Lower leg skin (tissue), 4 donors: ENCODE results near the gene CEP250. TPM values are rescaled to one million over a fixed set of nuclear protein-coding genes. Genes with fewer than 3 reads are reported as not detected.

Experiments
- DNase-seq, 2 donors: peaks; one replicate each; pipeline ENCODE4 v3.0.0-alpha.2; 2019; ENCODE audit warnings: low spot score in 2 of 2
- H3K4me3 ChIP-seq: fragments of 200-600 bp; sonication (generic); 2 replicates; pipeline ENCODE4 v1.5.1; 2017; ENCODE audit warnings: mild to moderate bottlenecking, low read depth; ENCODE audit not compliant: poor library complexity, severe bottlenecking
- POLR2A ChIP-seq, 2 donors: fragments of 450-650 bp; IDR thresholded peaks; one replicate each; pipeline ENCODE4 v1.6.1; 2016 to 2017; ENCODE audit warnings: antibody characterized with exemption in 2 of 2, mild to moderate bottlenecking in 1 of 2, moderate library complexity in 1 of 2
- WGBS, 2 donors: methylation state at CpG; one replicate each; pipeline ENCODE4 v1.1.5; 2018; 5-methylcytosine and 5-hydroxymethylcytosine counted together
- intact Hi-C: fragments of 100-400 bp; cut with DNase I; formaldehyde crosslinking; loops from one replicate; pipeline ENCODE4 v1.15.0; 2023; ENCODE audit warnings: low total_unique reads
- total RNA-seq, 4 donors: library from RNA; depleted of rRNA; stranded (reverse); fragments of >200 nt; gene quantifications; one replicate each; pipeline ENCODE4 v1.1.0, GENCODE V29; 2016
- TF ChIP-seq, protein P1 (sequence below), 3 donors: fragments of 450-650 bp; IDR thresholded peaks; one replicate each; pipeline ENCODE4 v1.5.1; 2016; ENCODE audit warnings: antibody characterized with exemption in 3 of 3, mild to moderate bottlenecking in 3 of 3, moderate library complexity in 2 of 3

Gene CEP250
- total RNA-seq, 4 donors from 2014 or later, result 17.9 to 49.5 (median 28.9) TPM

DNA sequence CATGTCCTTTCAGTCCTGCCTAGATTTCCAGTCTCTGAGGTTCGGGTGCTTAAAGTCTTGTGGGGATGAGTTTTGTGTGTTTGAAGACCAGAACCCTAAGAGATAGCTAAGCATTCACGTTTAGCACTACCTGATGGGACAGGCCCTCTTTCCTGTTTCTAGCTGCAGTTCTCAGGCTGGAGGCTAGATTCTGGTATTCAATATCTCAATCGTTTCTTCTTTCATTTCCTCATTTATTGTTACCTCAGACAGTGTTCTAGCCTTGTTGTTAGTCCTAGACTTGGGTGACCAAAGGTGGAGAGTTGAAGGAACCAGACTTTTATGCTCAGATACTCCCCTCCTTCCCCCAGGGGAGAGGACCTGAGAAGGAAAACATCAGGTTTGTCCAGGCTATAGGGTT, 16.8 kb downstream of the CEP250 start:
- no peak for TF ChIP-seq POLR2A (IDR thresholded peaks at IDR 0.05)
- DNase-seq, result no peak
- no peak overlapping the region for H3K4me3 ChIP-seq
- intact Hi-C loops, result no loop called here
- 87 to 91% methylated on average over 3 of the region's 3 CpGs for WGBS, 2 donors

DNA sequence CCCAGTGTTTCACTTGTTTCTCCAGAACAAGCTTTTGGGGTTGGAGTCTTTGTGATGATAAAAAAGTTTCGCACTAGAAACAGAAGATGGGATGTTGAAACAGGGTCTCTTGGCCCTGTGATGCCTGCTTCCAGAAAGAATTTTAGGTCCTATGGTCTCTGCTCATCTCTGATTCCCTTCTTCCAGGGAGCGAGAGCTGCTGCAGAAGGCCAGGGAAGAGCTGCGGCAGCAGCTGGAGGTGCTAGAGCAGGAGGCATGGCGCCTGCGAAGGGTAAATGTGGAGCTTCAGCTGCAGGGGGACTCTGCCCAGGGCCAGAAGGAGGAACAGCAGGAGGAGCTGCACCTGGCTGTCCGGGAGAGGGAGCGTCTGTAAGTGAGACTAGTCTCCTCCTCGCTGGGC, 18.3 kb downstream of the CEP250 start:
- intact Hi-C loops, result no loop called here
- 90 to 91% methylated on average over 8 of the region's 8 CpGs for WGBS, 2 donors
- TF ChIP-seq, protein P1, sequence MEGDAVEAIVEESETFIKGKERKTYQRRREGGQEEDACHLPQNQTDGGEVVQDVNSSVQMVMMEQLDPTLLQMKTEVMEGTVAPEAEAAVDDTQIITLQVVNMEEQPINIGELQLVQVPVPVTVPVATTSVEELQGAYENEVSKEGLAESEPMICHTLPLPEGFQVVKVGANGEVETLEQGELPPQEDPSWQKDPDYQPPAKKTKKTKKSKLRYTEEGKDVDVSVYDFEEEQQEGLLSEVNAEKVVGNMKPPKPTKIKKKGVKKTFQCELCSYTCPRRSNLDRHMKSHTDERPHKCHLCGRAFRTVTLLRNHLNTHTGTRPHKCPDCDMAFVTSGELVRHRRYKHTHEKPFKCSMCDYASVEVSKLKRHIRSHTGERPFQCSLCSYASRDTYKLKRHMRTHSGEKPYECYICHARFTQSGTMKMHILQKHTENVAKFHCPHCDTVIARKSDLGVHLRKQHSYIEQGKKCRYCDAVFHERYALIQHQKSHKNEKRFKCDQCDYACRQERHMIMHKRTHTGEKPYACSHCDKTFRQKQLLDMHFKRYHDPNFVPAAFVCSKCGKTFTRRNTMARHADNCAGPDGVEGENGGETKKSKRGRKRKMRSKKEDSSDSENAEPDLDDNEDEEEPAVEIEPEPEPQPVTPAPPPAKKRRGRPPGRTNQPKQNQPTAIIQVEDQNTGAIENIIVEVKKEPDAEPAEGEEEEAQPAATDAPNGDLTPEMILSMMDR (IDR thresholded peaks at IDR 0.05), result no peak
- no peak for TF ChIP-seq POLR2A (IDR thresholded peaks at IDR 0.05)

GRCh38 chr20:35474303-35474871, 19.0 kb downstream of the CEP250 start:
- no peak overlapping the region for H3K4me3 ChIP-seq
- intact Hi-C loops, result no loop called here
- 97 to 99% methylated on average over 2 of the region's 2 CpGs for WGBS, 2 donors
- no peak for DNase-seq
- no peak for TF ChIP-seq POLR2A (IDR thresholded peaks at IDR 0.05)
- TF ChIP-seq, protein P1 (IDR thresholded peaks at IDR 0.05), result no peak

More for the DNA sequence above, 18.3 kb downstream of the CEP250 start:
- DNase-seq, result no peak
- H3K4me3 ChIP-seq, result no peak overlapping the region

GRCh38 chr20:35476288-35476687, 20.9 kb downstream of the CEP250 start:
- no peak overlapping the region for H3K4me3 ChIP-seq
- intact Hi-C loops, result no loop called here
- DNase-seq, result no peak
- WGBS, 2 donors, result 89 to 91% methylated on average over 4 of the region's 4 CpGs
- TF ChIP-seq, protein P1 (IDR thresholded peaks at IDR 0.05), result no peak
- TF ChIP-seq POLR2A (IDR thresholded peaks at IDR 0.05), result no peak

DNA sequence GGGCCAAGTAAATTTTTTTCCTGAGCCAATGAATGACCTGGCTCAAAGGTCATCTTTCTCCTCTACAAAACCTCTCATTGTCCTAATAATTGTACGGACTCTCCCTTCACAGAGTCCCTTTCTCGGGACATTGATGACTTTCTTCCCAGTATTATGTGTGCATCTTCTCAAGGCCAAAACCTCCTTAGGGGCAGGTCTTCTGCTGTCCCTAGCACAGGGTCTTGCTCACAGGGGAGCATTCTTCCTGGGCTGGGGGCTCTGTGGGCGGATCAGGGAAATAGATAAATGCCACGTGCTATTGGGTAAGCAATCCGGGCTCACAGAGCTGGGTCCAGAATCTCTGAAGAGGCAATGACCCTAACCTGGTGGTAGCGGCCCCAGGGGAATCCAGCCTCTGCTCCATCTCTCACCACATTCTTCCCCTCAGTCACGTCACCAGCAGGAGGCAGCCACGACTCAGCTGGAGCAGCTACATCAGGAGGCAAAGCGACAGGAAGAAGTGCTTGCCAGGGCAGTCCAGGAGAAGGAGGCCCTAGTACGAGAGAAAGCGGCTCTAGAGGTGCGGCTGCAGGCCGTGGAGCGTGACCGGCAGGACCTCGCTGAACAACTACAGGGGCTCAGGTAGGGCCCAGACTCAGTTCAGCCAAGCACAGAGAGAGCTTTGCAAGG, 23.5 kb downstream of the CEP250 start:
- no peak for TF ChIP-seq POLR2A (IDR thresholded peaks at IDR 0.05)
- TF ChIP-seq, protein P1 (IDR thresholded peaks at IDR 0.05), result no peak
- 90 to 94% methylated on average over 16 of the region's 16 CpGs for WGBS, 2 donors
- H3K4me3 ChIP-seq, result no peak overlapping the region
- intact Hi-C loops, result no loop called here
- no peak for DNase-seq

- no peak for TF ChIP-seq POLR2A (IDR thresholded peaks at IDR 0.05)
- TF ChIP-seq, protein P1 (IDR thresholded peaks at IDR 0.05), result no peak
- WGBS, 2 donors, result 91 to 98% methylated on average over 5 of the region's 5 CpGs
- no peak overlapping the region for H3K4me3 ChIP-seq
- DNase-seq, result no peak
- intact Hi-C loops, result no loop called here
These were observed 24.4 kb downstream of the CEP250 start for GRCh38 chr20:35479798-35480197.
